ENCODE data around the gene RND1.

DNA sequence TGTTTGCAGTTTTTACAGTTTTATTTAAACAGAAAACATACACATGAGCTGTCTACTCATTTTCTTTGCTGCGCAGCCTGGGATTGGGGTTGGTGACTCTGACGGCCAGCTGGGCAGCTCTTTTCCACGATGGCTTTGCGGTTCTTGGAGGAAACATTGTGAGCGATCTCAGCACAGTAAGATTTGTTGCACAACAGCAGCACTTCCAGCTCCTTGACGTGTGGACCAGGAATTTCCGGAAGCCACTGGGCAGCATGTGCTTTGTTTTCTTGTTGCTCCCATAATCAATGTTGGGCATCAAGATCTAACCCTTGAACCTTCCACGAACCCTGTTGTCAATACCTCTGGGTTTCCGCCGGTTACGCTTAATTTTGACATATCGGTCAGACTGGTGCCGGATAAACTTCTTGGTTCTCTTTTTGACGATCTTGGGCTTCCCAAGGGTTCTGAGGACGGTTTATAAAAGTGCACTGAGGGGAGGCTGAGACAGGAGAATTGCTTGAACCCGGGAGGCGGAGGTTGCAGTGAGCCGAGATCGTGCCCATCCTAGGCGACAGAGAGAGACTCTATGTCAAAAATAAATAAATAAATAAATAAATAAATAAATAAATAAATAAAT is 37.8 kb upstream of the RND1 start:
- TF ChIP-seq, protein P1, sequence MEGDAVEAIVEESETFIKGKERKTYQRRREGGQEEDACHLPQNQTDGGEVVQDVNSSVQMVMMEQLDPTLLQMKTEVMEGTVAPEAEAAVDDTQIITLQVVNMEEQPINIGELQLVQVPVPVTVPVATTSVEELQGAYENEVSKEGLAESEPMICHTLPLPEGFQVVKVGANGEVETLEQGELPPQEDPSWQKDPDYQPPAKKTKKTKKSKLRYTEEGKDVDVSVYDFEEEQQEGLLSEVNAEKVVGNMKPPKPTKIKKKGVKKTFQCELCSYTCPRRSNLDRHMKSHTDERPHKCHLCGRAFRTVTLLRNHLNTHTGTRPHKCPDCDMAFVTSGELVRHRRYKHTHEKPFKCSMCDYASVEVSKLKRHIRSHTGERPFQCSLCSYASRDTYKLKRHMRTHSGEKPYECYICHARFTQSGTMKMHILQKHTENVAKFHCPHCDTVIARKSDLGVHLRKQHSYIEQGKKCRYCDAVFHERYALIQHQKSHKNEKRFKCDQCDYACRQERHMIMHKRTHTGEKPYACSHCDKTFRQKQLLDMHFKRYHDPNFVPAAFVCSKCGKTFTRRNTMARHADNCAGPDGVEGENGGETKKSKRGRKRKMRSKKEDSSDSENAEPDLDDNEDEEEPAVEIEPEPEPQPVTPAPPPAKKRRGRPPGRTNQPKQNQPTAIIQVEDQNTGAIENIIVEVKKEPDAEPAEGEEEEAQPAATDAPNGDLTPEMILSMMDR (conservative IDR thresholded peaks at IDR 0.05; ENCODE audit: low read depth in 2 of 2): no peak
- no peak for TF ChIP-seq POLR2AphosphoS5 (IDR thresholded peaks at IDR 0.05; ENCODE audit: low read depth)
- TF ChIP-seq EZH2phosphoT487 (IDR thresholded peaks at IDR 0.05; ENCODE audit: unreplicated experiment): no peak
- TF ChIP-seq EZH2 (IDR thresholded peaks at IDR 0.05; ENCODE audit: low read depth, unreplicated experiment): no peak
- TF ChIP-seq ZNF114 (CRISPR knock-in tag; IDR thresholded peaks at IDR 0.05): no peak
- TF ChIP-seq, protein P2, sequence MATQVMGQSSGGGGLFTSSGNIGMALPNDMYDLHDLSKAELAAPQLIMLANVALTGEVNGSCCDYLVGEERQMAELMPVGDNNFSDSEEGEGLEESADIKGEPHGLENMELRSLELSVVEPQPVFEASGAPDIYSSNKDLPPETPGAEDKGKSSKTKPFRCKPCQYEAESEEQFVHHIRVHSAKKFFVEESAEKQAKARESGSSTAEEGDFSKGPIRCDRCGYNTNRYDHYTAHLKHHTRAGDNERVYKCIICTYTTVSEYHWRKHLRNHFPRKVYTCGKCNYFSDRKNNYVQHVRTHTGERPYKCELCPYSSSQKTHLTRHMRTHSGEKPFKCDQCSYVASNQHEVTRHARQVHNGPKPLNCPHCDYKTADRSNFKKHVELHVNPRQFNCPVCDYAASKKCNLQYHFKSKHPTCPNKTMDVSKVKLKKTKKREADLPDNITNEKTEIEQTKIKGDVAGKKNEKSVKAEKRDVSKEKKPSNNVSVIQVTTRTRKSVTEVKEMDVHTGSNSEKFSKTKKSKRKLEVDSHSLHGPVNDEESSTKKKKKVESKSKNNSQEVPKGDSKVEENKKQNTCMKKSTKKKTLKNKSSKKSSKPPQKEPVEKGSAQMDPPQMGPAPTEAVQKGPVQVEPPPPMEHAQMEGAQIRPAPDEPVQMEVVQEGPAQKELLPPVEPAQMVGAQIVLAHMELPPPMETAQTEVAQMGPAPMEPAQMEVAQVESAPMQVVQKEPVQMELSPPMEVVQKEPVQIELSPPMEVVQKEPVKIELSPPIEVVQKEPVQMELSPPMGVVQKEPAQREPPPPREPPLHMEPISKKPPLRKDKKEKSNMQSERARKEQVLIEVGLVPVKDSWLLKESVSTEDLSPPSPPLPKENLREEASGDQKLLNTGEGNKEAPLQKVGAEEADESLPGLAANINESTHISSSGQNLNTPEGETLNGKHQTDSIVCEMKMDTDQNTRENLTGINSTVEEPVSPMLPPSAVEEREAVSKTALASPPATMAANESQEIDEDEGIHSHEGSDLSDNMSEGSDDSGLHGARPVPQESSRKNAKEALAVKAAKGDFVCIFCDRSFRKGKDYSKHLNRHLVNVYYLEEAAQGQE (IDR thresholded peaks at IDR 0.05; ENCODE audit: unreplicated experiment): no peak
- TF ChIP-seq, protein P3, sequence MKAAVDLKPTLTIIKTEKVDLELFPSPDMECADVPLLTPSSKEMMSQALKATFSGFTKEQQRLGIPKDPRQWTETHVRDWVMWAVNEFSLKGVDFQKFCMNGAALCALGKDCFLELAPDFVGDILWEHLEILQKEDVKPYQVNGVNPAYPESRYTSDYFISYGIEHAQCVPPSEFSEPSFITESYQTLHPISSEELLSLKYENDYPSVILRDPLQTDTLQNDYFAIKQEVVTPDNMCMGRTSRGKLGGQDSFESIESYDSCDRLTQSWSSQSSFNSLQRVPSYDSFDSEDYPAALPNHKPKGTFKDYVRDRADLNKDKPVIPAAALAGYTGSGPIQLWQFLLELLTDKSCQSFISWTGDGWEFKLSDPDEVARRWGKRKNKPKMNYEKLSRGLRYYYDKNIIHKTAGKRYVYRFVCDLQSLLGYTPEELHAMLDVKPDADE (IDR thresholded peaks at IDR 0.05): no peak
- no peak for TF ChIP-seq NANOG (IDR thresholded peaks at IDR 0.05; ENCODE audit: borderline replicate concordance)
